CD14-positive monocyte (primary cell): ENCODE results near the gene SLCO4C1. TPM values are rescaled to one million over a fixed set of nuclear protein-coding genes. Genes with fewer than 3 reads are reported as not detected.

Experiments used
- DNase-seq, 3 donors: peaks; one replicate each; pipeline ENCODE4 v3.0.0-alpha.2; 2011 to 2022
- H2AFZ ChIP-seq: 2 replicates; pipeline ENCODE4 v1.6.0; 2012; ENCODE audit warnings: mild to moderate bottlenecking, low read depth, low read length, inconsistent platforms; ENCODE audit not compliant: insufficient read depth, poor library complexity, severe bottlenecking
- H3K27ac ChIP-seq, 2 donors: 1 replicate in 1 of 2; 2 replicates in 1 of 2; pipeline ENCODE4 v1.5.1; 2012 to 2013; ENCODE audit warnings: low read length in 2 of 2, control low read depth in 1 of 2, inconsistent platforms in 1 of 2, low read depth in 1 of 2, mild to moderate bottlenecking in 1 of 2
- H3K27me3 ChIP-seq, 2 donors: one replicate each; pipeline versions ENCODE4 v1.6.0 to v1.6.1; 2011 to 2013; ENCODE audit warnings: low read length in 2 of 2; ENCODE audit not compliant: control insufficient read depth in 2 of 2, insufficient read depth in 2 of 2
- H3K36me3 ChIP-seq, 2 donors: replicated peaks in 1 of 2; 1 replicate in 1 of 2; 2 replicates in 1 of 2; pipeline versions ENCODE4 v1.5.1 to v1.6.1; 2012 to 2013; ENCODE audit warnings: low read length in 2 of 2, control low read depth in 1 of 2, inconsistent platforms in 1 of 2, mild to moderate bottlenecking in 1 of 2; ENCODE audit not compliant: insufficient read depth in 2 of 2, control insufficient read depth in 1 of 2
- H3K4me1 ChIP-seq, 2 donors: 1 replicate in 1 of 2; 2 replicates in 1 of 2; pipeline versions ENCODE4 v1.5.1 to v1.6.1; 2012 to 2013; ENCODE audit warnings: low read length in 2 of 2, control low read depth in 1 of 2, inconsistent platforms in 1 of 2, mild to moderate bottlenecking in 1 of 2, moderate library complexity in 1 of 2; ENCODE audit not compliant: insufficient read depth in 2 of 2, control insufficient read depth in 1 of 2
- H3K4me2 ChIP-seq: replicated peaks from 2 replicates; pipeline ENCODE3; 2012; ENCODE audit warnings: low read length, moderate library complexity, mild to moderate bottlenecking; ENCODE audit not compliant: poor library complexity, severe bottlenecking; ENCODE audit errors: extremely low read depth
- H3K4me3 ChIP-seq, 3 experiments: fragments of 200-600 bp in 1 of 3; sonication (generic) in 1 of 3; replicated peaks in 1 of 3; 1 replicate in 2 of 3; 2 replicates in 1 of 3; pipeline ENCODE4 v1.5.1; 2011 to 2013; ENCODE audit warnings: low read length in 3 of 3, mild to moderate bottlenecking in 3 of 3, control low read depth in 2 of 3, low read depth in 2 of 3, inconsistent platforms in 1 of 3, moderate library complexity in 1 of 3
- H3K79me2 ChIP-seq: 2 replicates; pipeline ENCODE4 v1.6.0; 2012; ENCODE audit warnings: mild to moderate bottlenecking, control low read depth, inconsistent platforms, low read length, moderate library complexity; ENCODE audit not compliant: insufficient read depth
- H3K9ac ChIP-seq: 2 replicates; pipeline ENCODE4 v1.6.0; 2017; ENCODE audit warnings: low read length, mild to moderate bottlenecking; ENCODE audit not compliant: insufficient read depth, poor library complexity, severe bottlenecking
- H3K9me3 ChIP-seq, 2 donors: replicated peaks in 1 of 2; 1 replicate in 1 of 2; 2 replicates in 1 of 2; pipeline versions ENCODE4 v1.5.1 to v1.6.1; 2012 to 2013; ENCODE audit warnings: low read length in 2 of 2, control low read depth in 1 of 2; ENCODE audit not compliant: control insufficient read depth in 1 of 2, insufficient read depth in 1 of 2
- H4K20me1 ChIP-seq: 2 replicates; pipeline ENCODE4 v1.6.0; 2012; ENCODE audit warnings: mild to moderate bottlenecking, low read length, control low read depth, moderate library complexity; ENCODE audit not compliant: insufficient read depth
- H3K27ac Mint-ChIP-seq, 7 donors: one replicate each; pipeline ENCODE4 v1.8.0; 2020; ENCODE audit warnings: mild to moderate bottlenecking in 7 of 7, mixed read lengths in 7 of 7, moderate library complexity in 6 of 7, inconsistent platforms in 2 of 7
- H3K27me3 Mint-ChIP-seq, 3 donors: one replicate each; pipeline ENCODE4 v1.8.0; 2021 to 2022; ENCODE audit warnings: low read depth in 3 of 3, mild to moderate bottlenecking in 3 of 3, mixed read lengths in 3 of 3, moderate library complexity in 3 of 3, inconsistent platforms in 1 of 3
- H3K36me3 Mint-ChIP-seq, 2 donors: one replicate each; pipeline ENCODE4 v1.8.0; 2020; ENCODE audit warnings: mixed read lengths in 2 of 2, inconsistent platforms in 1 of 2, mild to moderate bottlenecking in 1 of 2
- H3K4me1 Mint-ChIP-seq: one replicate; pipeline ENCODE4 v1.8.0; 2020; ENCODE audit warnings: mild to moderate bottlenecking, mixed read lengths
- H3K4me3 Mint-ChIP-seq, 2 donors: one replicate each; pipeline ENCODE4 v1.8.0; 2020; ENCODE audit warnings: mild to moderate bottlenecking in 2 of 2, mixed read lengths in 2 of 2, moderate library complexity in 1 of 2
- H3K9me3 Mint-ChIP-seq, 7 donors: one replicate each; pipeline ENCODE4 v1.8.0; 2020 to 2022; ENCODE audit warnings: mixed read lengths in 7 of 7, mild to moderate bottlenecking in 6 of 7, moderate library complexity in 6 of 7, inconsistent platforms in 2 of 7
- WGBS: methylation state at CpG from one replicate; pipeline ENCODE4 v1.1.5; 2013; ENCODE audit warnings: missing lambda C conversion rate; ENCODE audit not compliant: insufficient coverage; 5-methylcytosine and 5-hydroxymethylcytosine counted together
- intact Hi-C, 2 donors: fragments of 100-400 bp; cut with micrococcal nuclease; formaldehyde crosslinking; loops; one replicate each; pipeline versions ENCODE4 v1.15.0 to v1.15.1; 2023
- polyA plus RNA-seq, 3 donors: library from polyadenylated mRNA; depleted of rRNA in 1 of 3; unstranded in 2 of 3; stranded (reverse) in 1 of 3; fragments of 300-500 nt in 2 of 3; fragments of >200 nt in 1 of 3; fragmentation: Illumina TruSeq in 2 of 3; gene quantifications; 1 replicate in 2 of 3; 2 replicates in 1 of 3; pipeline ENCODE4 v1.2.3, GENCODE V29; 2012 to 2021
- TF ChIP-seq, protein P1 (sequence below): fragments of 200-600 bp; IDR thresholded peaks from one replicate; pipeline ENCODE4 v1.8.0; 2022; ENCODE audit warnings: antibody characterized with exemption, mild to moderate bottlenecking

The SLCO4C1 gene
- polyA plus RNA-seq, 3 donors = 1.8 to 3.9 (median 2.4) TPM

DNA sequence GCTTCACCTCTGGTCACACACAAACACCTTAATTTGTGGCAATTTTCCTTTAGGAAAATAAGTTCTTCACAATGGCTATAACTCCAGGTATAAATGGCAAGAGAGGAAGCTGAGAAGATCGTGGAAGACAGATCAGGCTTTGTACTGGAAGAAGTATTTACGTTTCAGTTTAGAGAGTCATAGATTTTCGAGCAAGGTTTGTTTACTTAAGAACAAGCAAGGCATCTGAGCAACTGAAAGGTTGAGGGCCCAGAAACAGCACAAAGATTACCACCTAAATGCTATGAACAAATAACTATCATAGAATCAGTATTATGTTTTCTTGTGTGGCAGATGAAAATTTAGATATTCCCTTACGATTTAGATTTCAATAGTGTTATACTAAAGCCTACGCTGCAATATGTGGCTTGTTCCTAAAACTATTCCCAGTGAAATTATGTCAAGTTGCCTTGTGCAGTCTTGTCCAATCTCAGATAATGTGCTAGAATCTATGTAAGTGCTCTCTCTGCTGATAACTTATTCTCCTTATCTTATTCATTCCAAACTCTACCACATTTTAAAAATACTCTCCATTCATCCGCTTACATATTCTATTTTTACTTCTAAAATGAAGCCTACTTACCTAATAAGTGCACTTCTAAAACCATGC, 6.7 kb downstream of the SLCO4C1 start:
- intact Hi-C loops = no loop called here
- Histone ChIP-seq H3K79me2 (peaks cover 90% of the 10 kb centered on the region), H4K20me1 (no peaks in the 10 kb centered on the region), H3K27me3 (no peaks in the 10 kb centered on the region), H2AFZ (no peak overlapping the region), H3K4me2 (no peak overlapping the region), H3K9ac (no peak overlapping the region), H3K36me3 (peaks cover 0 to 6% of the 10 kb centered on the region in 2 donors), H3K27ac (no peak overlapping the region), H3K4me3 (no peak overlapping the region), H3K9me3 (no peaks in the 10 kb centered on the region), H3K4me1 (peaks cover 34 to 67% of the 10 kb centered on the region in 2 donors)
- H3K36me3 Mint-ChIP-seq = peaks cover 19 to 25% of the 10 kb centered on the region in 2 donors
- WGBS = no CpG with 5 or more reads among the region's 6 CpGs
- no peak overlapping the region for H3K4me3 Mint-ChIP-seq
- peaks cover 0 to 7% (median 0%) of the 10 kb centered on the region in 7 donors for H3K9me3 Mint-ChIP-seq
- TF ChIP-seq, protein P1, sequence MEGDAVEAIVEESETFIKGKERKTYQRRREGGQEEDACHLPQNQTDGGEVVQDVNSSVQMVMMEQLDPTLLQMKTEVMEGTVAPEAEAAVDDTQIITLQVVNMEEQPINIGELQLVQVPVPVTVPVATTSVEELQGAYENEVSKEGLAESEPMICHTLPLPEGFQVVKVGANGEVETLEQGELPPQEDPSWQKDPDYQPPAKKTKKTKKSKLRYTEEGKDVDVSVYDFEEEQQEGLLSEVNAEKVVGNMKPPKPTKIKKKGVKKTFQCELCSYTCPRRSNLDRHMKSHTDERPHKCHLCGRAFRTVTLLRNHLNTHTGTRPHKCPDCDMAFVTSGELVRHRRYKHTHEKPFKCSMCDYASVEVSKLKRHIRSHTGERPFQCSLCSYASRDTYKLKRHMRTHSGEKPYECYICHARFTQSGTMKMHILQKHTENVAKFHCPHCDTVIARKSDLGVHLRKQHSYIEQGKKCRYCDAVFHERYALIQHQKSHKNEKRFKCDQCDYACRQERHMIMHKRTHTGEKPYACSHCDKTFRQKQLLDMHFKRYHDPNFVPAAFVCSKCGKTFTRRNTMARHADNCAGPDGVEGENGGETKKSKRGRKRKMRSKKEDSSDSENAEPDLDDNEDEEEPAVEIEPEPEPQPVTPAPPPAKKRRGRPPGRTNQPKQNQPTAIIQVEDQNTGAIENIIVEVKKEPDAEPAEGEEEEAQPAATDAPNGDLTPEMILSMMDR = no peak
- H3K4me1 Mint-ChIP-seq = peaks cover 68% of the 10 kb centered on the region
- H3K27ac Mint-ChIP-seq = no peak overlapping the region
- H3K27me3 Mint-ChIP-seq = peaks cover 0 to 1% (median 0%) of the 10 kb centered on the region in 3 donors
- DNase-seq = no peak

DNA sequence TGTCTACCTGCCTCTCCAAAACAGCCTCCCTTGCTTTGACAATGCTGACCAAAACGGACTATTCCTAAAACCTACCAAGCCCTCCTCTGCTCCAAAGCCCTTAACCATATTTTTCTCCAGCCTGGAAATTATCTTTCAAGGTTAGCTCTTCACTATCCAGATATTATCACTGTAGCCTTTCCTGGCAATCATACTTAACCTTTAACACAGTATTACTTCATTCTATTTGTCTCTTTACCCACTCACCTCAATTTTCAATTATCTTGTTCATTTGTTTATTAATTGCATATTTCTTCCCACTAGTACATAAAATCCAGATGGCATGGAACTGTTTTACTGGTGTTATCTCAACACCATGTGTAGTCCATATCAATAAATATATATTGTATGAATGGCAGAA, 7.5 kb downstream of the SLCO4C1 start:
- Histone ChIP-seq H3K4me3 (no peak overlapping the region), H3K36me3 (peaks cover 0 to 6% of the 10 kb centered on the region in 2 donors), H2AFZ (no peak overlapping the region), H3K27ac (no peak overlapping the region), H3K4me2 (no peak overlapping the region), H3K9ac (no peak overlapping the region), H4K20me1 (no peaks in the 10 kb centered on the region), H3K4me1 (peaks cover 35 to 67% of the 10 kb centered on the region in 2 donors), H3K27me3 (no peaks in the 10 kb centered on the region), H3K9me3 (no peaks in the 10 kb centered on the region), H3K79me2 (peaks cover 90% of the 10 kb centered on the region)
- DNase-seq = no peak
- Mint-ChIP-seq H3K27ac (no peak overlapping the region), H3K9me3 (peaks cover 0 to 2% (median 0%) of the 10 kb centered on the region in 7 donors), H3K36me3 (peaks cover 19 to 27% of the 10 kb centered on the region in 2 donors), H3K4me1 (peaks cover 69% of the 10 kb centered on the region), H3K4me3 (no peak overlapping the region), H3K27me3 (peaks cover 0 to 1% (median 0%) of the 10 kb centered on the region in 3 donors)
- TF ChIP-seq, protein P1 = no peak
- intact Hi-C loops = no loop called here
- 100% methylated on average over 1 of the region's 1 CpG for WGBS
